ENCODE data around the gene GRIN2B.

Gene GRIN2B

GRCh38 chr12:13981296-13981962 lies at the start of gene GRIN2B:
Gene GRIN2B (minus strand): TSS chr12:13981602. CDS start chr12:13866208, 115,394 bp downstream.
- no peak for DNase-seq

DNA sequence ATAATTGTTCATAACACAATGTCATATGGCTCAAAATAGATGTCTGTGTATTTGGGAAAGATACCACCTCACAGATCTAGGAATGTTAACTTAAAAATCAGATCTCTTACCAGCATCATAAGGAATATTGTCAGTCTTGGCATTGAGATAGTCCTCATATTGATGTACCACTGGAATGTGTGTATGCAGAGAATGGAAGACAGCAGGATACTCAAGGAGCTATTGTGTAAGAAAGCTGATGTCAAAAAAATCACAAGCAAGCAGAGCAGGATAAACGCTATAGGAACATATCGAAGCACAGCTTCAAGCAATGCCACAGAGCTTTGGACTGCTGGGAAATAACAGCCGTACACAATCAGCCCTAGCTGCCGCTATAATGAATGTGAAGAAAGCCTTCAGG lies 45.1 kb upstream of the GRIN2B start:
- DNase-seq = no peak

DNA sequence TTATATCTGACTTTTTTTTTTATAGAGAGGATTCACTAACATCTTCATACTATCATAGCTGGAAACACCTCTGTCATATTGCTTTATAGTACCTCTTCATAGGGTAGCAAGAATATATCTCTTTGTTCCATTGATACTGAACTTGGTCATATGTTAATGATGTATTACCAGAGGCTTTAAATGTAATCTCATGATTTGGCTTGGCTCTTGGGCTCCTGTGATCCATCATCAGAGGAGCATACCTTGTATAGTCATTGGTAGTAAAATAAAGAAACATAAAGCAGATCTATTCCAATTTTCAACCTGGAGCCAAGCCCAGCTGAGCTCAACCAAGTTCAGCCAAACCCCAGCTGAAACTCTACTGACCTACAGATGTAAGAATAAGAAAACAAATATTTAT lies 43.2 kb upstream of the GRIN2B start:
- no peak for DNase-seq

DNA sequence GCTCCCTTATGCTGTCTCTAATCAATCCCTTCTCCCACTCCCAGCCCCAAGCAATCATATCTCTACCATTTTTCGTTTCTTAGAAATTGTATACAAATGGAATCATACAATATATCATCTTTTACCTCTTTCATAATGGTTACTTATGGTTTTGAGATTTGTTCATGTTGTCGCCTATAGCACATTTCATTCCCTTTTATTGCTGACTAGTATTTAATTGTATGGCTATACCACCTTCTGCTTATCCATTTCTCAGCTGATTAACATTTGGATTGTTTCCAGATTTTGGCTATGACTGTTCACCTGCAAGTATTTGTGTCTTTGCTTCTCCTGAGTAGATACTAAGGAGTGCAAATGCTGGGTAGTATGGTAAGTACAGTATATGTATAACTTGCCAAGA lies 36.7 kb upstream of the GRIN2B start:
- DNase-seq = no peak

- no peak for DNase-seq
These were observed 29.6 kb upstream of the GRIN2B start for GRCh38 chr12:14010989-14011388.

GRCh38 chr12:14007639-14008038 lies 26.2 kb upstream of the GRIN2B start:
- DNase-seq = no peak

GRCh38 chr12:13992585-13992984 lies 11.2 kb upstream of the GRIN2B start:
- no peak for DNase-seq

DNA sequence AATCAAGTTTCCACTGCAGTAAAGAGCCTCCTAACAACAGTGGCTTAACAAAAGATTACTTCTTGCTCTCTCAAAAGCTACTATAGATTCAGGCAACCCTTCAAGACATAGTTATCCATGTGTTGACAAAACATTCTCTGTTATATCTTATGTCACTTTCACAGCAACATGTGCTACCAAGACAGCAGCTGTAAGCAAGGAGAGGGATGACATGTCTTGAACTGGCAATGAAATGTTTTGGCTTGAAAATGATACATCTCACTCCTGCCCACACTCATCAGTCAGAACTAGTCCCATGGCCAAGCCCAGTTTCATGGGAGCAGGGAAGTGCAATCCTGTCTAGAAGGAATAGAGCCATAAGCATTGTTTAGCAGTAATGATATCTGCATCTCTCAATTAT lies 10.7 kb upstream of the GRIN2B start:
- DNase-seq = no peak

GRCh38 chr12:13986031-13986430 lies 4.6 kb upstream of the GRIN2B start:
- no peak for DNase-seq

DNA sequence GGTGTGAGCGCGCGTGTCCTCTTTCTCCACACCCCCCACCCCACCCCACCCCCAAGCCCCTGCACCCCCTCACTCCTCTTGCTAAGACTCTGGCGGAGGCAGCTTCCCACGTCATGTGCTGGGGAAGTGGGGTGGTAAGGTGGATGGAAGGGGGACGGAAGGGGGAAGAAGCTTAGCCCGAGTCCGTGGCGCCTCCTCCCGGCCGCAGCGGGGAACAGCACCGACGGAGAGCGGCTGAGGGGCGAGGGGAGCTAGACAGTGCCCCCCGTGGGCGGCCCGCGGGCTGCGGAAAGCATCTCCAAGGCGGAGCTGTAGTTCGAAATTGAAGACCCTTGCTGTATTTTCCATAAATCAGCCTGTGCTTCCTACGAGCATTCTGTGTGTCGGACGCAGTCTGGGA lies 588 bp upstream of the GRIN2B start:
- DNase-seq = no peak

DNA sequence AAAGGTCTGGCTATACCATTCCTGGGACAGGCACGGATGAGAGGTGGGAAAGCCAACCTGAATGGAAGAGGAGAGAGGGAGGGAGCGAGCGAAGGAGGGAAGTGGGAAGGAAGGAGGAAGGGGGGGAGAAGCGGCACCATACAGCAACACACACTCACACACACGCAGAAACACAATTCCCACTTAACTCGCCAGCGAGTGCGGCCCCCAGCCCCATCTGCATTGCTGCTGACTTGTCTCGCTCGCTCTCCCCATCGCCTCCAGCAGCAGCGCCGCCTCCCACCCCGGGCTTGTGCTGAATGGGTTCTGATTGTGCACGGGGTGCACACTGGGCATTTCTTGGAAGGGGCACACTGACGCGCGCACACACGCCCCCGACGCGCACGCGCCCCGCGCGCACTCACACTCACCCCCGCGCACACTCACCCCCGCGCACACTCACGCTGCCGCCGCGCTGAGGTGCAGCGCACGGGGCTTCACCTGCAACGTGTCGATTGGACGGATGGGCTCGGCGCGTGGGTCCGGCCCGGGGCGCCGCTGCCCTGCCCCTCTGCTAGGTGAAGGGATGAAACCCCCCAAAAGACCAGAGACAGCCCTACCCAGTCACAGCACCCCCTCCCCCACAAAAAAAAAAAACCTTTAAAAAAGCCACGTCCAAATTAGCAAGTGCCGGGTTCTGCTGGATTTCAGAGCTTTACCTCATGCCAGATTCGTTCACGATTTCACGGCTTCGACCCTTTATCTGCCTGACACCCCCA lies 685 bp downstream of the GRIN2B start:
- no peak for DNase-seq

DNA sequence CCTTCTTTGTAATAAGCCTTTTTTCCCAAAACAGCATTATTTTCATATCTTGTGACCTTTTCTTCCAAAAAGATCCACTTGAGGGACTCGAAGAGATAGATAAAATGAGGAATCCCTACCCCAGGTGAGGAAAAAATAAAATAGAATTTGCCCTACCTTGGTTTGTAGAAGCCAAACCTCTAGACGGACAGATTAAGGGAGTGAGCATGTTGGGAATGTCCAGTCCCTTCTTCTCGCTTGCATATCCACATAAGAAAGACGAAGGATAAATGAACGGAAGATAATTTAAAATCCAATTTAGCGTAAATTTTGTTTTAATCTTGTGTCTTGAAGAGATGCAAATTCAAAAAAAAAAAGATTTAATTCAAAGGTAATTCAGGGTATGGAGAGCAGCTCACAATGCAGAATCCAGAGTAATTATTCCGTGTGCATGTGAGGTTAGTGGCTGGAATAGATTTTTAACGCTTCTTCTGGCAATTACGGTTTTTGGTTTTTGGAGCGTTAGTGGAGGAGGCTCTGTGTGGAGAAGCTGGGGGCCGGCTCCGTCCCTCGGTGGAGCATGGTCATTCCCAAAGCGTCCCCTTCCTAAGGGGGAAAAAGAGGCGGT lies 1.5 kb downstream of the GRIN2B start:
- no peak for DNase-seq

GRCh38 chr12:13978876-13979275 lies 2.5 kb downstream of the GRIN2B start:
- no peak for DNase-seq

GRCh38 chr12:13976880-13977279 lies 4.5 kb downstream of the GRIN2B start:
- DNase-seq = no peak

DNA sequence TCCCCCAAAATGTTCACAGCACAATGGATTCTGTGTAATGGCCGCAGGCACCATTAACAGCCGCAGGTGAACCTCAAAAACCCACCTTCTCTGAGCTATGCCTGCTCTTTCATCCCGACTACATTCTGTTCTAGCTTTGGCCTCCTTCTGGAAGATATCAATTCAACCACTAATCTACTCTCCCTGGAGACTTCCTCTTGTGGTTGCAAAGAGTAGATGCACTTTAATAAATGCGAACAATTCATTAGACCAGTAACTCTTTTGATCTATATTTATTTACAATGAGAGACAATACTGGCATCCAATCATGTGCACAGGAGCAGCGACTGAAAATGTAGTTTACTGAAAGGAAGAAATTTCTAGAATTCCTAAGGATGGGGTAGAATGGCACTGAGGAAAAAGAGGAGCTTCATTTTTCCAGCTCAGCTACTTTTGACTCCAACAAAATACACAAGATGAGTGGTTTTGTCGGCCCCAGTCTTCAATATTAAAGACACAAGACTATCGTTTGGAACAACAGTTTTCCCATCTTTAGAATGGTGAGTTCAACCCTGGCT lies 5.3 kb downstream of the GRIN2B start:
- DNase-seq = no peak

GRCh38 chr12:13973996-13974395 lies 7.4 kb downstream of the GRIN2B start:
- no peak for DNase-seq

DNA sequence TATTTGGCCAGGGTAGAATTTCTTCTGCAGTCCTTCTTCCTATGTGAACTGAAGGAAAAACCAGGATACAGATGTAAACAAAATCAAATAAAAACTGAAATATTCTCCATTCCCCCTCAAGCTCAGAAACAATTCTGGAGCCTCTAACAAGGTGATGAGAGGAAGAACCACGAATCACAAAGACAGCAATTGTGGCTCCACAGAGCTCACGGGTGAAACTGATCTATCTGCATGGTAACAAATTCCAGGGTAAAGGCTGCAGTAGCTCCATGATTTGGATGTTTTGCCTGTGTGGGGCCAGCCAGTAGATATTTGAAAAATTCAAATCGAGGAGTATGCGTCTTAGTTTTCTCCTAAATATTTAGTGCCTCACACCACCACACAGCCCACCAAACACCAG lies 10.6 kb downstream of the GRIN2B start:
- DNase-seq = no peak

GRCh38 chr12:13968281-13968680 lies 13.1 kb downstream of the GRIN2B start:
- DNase-seq = no peak

GRCh38 chr12:13964666-13965065 lies 16.7 kb downstream of the GRIN2B start:
- no peak for DNase-seq

DNA sequence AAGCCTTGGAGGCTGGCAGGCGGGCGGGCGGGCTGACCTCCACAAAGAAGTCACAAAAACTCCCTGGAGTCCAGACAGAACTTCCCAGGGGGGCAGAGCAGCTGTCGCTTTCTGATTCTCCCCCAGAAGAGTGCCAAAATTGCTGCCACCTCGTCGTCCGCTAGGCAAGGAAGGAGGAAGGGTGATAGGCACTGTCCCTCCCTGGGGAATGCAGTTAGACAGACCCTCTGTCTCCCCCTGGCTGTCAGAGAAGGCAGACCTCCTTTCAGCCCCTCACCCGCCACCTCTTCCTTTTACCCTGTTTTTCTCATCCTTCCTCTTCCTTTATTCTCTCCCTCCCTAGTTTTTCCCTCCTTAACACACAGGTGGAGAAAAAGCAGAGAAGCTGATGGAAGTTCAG lies 18.7 kb downstream of the GRIN2B start:
- DNase-seq = no peak

DNA sequence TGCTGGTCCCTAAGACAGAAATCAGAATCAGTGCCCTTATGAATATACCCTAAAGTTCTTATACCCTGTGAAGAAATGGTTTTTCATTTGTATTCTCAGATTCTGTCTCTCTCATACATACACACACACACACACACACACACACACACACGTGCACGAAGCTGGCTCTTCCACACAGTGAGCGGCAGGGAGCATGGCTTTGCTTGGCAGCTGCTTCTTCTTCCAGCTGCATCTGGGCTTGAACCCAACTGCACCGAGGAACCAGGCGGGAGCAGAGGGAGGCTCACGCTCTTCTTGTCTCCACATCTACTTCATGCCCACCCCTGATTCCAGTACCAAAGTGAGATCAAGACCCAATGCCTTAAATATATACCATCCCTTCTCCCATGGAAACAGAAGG lies 19.4 kb downstream of the GRIN2B start:
- no peak for DNase-seq

GRCh38 chr12:13959131-13959723 lies 22.2 kb downstream of the GRIN2B start:
- DNase-seq = no peak

- DNase-seq = no peak
These were observed 23.8 kb downstream of the GRIN2B start for GRCh38 chr12:13957576-13957975.
